Measurements from ENCODE around the gene OXER1. TPM values are rescaled to one million over a fixed set of nuclear protein-coding genes. Genes with fewer than 3 reads are reported as not detected.

OXER1 gene
- polyA plus RNA-seq, 2 of the 4 experiments (the other 2 are of a cell fraction) = not detected

- H3K27ac ChIP-seq = no peak overlapping the region
- CTCF ChIA-PET = interaction anchor here (1.3 to 1.7 kb wide), 3 partner anchors 9 to 430 kb away, joined by 3 to 7 read pairs (median 3); no protein-coding TSS in a partner anchor
- H3K4me2 ChIP-seq = no peak overlapping the region
- H3K4me1 ChIP-seq = peaks cover 7% of the 10 kb centered on the region; the same call in 2 of the 3 replicates
- FAIRE-seq (no peak), DNase-seq (ENCODE audit: low read depth in 1 of 2, low spot score in 1 of 2) (no peak), ATAC-seq (no peak)
- 41% methylated on average over 4 of the region's 4 CpGs for WGBS (ENCODE audit: missing lambda C conversion rate)
- H3K9me3 ChIP-seq = no peaks in the 10 kb centered on the region
- H3K4me3 ChIP-seq = no peak overlapping the region
- POLR2A ChIA-PET = interaction anchor here (2.5 kb wide), 1 partner anchor 10 kb away, joined by 16 read pairs; no protein-coding TSS in a partner anchor
- TF ChIP-seq HOXB5 (CRISPR knock-in tag; IDR thresholded peaks at IDR 0.05) (no peak), ELK1 (IDR thresholded peaks at IDR 0.05; ENCODE audit: low read depth, low read length) (no peak), TP53 (CRISPR knock-in tag; IDR thresholded peaks at IDR 0.05) (no peak), CBX8 (IDR thresholded peaks at IDR 0.05) (no peak), KDM1A (IDR thresholded peaks at IDR 0.05; ENCODE audit: low read depth) (no peak), MAFK (IDR thresholded peaks at IDR 0.05; ENCODE audit: partially characterized antibody) (no peak), HDAC2 (IDR thresholded peaks at IDR 0.05) (no peak), USF2 (IDR thresholded peaks at IDR 0.05) (no peak), RFX5 (IDR thresholded peaks at IDR 0.05) (no peak), JUNB (IDR thresholded peaks at IDR 0.05) (no peak), SMC3 (IDR thresholded peaks at IDR 0.05) (no peak), GATA3 (IDR thresholded peaks at IDR 0.05; ENCODE audit: borderline replicate concordance) (no peak), RCOR1 (IDR thresholded peaks at IDR 0.05; ENCODE audit: low read depth, low read length) (no peak), EHMT2 (IDR thresholded peaks at IDR 0.05; ENCODE audit: low read depth) (no peak)
These were observed 35.9 kb upstream of the OXER1 start for GRCh38 chr2:42799881-42800280.

- POLR2A ChIA-PET = no interaction called here
- 69% methylated on average over 6 of the region's 6 CpGs for WGBS (ENCODE audit: missing lambda C conversion rate)
- CTCF ChIA-PET = interaction anchor here (4.7 kb wide), 1 partner anchor 13 kb away, joined by 23 read pairs; no protein-coding TSS in a partner anchor
- TF ChIP-seq NR3C1 (IDR thresholded peaks at IDR 0.05) (no peak), ESRRA (IDR thresholded peaks at IDR 0.05; ENCODE audit: borderline replicate concordance, low read length) (no peak), TFCP2L1 (CRISPR knock-in tag; IDR thresholded peaks at IDR 0.05) (no peak), USF2 (IDR thresholded peaks at IDR 0.05) (no peak), GATA3 (IDR thresholded peaks at IDR 0.05; ENCODE audit: borderline replicate concordance) (no peak), BHLHE40 (IDR thresholded peaks at IDR 0.05; ENCODE audit: low read depth, low read length) (no peak), SREBF2 (IDR thresholded peaks at IDR 0.05) (no peak), ATOH8 (CRISPR knock-in tag; IDR thresholded peaks at IDR 0.05; ENCODE audit: low read depth) (no peak), POLR2A (IDR thresholded peaks at IDR 0.05; ENCODE audit: low read length) (no peak), REST (IDR thresholded peaks at IDR 0.05) (no peak), HMGXB4 (CRISPR knock-in tag; IDR thresholded peaks at IDR 0.05; ENCODE audit: borderline replicate concordance) (no peak), HES2 (IDR thresholded peaks at IDR 0.05) (no peak), EP300 (IDR thresholded peaks at IDR 0.05) (no peak), EHF (CRISPR knock-in tag; IDR thresholded peaks at IDR 0.05) (no peak), MAFK (IDR thresholded peaks at IDR 0.05; ENCODE audit: partially characterized antibody) (no peak), BCL3 (IDR thresholded peaks at IDR 0.05) (no peak), KDM1A (IDR thresholded peaks at IDR 0.05; ENCODE audit: low read depth) (no peak), MYC (IDR thresholded peaks at IDR 0.05; ENCODE audit: borderline replicate concordance, low read length) (no peak)
These were observed 33.3 kb upstream of the OXER1 start for GRCh38 chr2:42797281-42797680.

More at GRCh38 chr2:42797281-42797680, 33.3 kb upstream of the OXER1 start:
- Histone ChIP-seq H3K4me3 (no peak overlapping the region), H3K4me2 (no peak overlapping the region), H3K9me3 (no peaks in the 10 kb centered on the region), H3K4me1 (peaks cover 7% of the 10 kb centered on the region; the same call in 2 of the 3 replicates), H3K27ac (no peak overlapping the region)
- FAIRE-seq (no peak), ATAC-seq (no peak), DNase-seq (ENCODE audit: low read depth in 1 of 2, low spot score in 1 of 2) (no peak)
